GM13977 (cell line): ENCODE results near the gene SLCO1A2.
"Not testable (repeated sequence)": the region's sequence is repeated elsewhere in the genome, so short reads cannot be mapped to it uniquely, and the experiment has no call there.

ENCODE experiments used
- DNase-seq: peaks from one replicate; pipeline ENCODE4 v3.0.0; 2012; ENCODE audit warnings: low spot score
- CTCF ChIP-seq: IDR thresholded peaks from 2 replicates; pipeline ENCODE4 v1.5.1; 2012; ENCODE audit warnings: mild to moderate bottlenecking, control low read depth; ENCODE audit not compliant: insufficient read depth; ENCODE audit errors: extremely low read depth, missing control alignments
- in situ Hi-C: fragments of 300-500 bp; cut with MboI; formaldehyde crosslinking; loops from one replicate; pipeline ENCODE4 v1.12.0; 2022; ENCODE audit warnings: low sequenced_read_pairs, low pct_unique_long_range_greater_than_20kb, mixed read lengths, inconsistent platforms; ENCODE audit not compliant: unreplicated experiment

The SLCO1A2 gene

GRCh38 chr12:21369141-21369980, 34.6 kb upstream of the SLCO1A2 start:
- in situ Hi-C loops, result no loop called here
- no peak for DNase-seq
- no peak for TF ChIP-seq CTCF

DNA sequence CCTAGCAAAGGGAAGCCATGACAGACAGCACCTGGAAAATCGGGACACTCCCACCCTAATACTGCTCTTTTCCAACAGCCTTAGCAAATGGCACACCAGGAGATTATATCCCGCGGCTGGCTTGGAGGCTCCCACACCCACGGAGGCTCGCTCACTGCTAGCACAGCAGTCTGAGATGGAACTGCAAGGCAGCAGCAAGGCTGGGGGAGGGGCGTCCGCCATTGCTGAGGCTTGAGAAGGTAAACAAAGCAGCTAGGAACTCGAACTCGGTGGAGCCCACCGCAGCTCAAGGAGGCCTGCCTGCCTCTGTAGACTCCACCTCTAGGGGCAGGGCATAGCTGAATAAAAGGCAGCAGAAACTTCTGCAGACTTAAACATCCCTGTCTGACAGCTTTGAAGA, 25.9 kb upstream of the SLCO1A2 start:
- DNase-seq, in situ Hi-C loops: not testable (repeated sequence)

- no peak for DNase-seq
- in situ Hi-C loops, result no loop called here
- no peak for TF ChIP-seq CTCF
Measured at GRCh38 chr12:21354641-21355040, 19.9 kb upstream of the SLCO1A2 start.

GRCh38 chr12:21353948-21354347, 19.2 kb upstream of the SLCO1A2 start:
- in situ Hi-C loops, result no loop called here
- TF ChIP-seq CTCF, result no peak
- DNase-seq, result no peak

DNA sequence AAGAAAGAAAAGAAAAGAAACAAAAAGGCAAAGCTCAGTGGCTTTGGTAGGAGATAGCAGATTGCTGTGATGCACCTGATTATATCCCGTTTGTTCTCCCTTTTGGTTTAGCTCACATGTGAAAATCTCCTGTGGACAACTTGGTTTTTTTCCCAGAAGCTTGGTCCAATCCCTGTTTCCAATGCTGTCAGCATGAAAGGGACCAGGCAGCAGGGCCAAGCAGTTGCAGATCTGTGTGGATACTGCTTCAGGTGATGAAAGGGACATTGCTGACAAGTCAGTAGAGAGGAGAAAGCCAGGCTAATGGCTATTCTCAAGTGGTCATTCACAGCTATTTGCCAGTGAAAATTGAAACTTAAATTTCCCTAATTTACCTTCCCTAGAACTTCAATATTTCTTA, 18.8 kb upstream of the SLCO1A2 start:
- TF ChIP-seq CTCF, result no peak
- in situ Hi-C loops, result no loop called here
- DNase-seq, result no peak

- no peak for TF ChIP-seq CTCF
- in situ Hi-C loops, result no loop called here
- DNase-seq, result no peak
Measured at GRCh38 chr12:21350975-21351374, 16.3 kb upstream of the SLCO1A2 start.

GRCh38 chr12:21346542-21347205, 12.0 kb upstream of the SLCO1A2 start:
- no peak for TF ChIP-seq CTCF
- no peak for DNase-seq
- in situ Hi-C loops, result no loop called here
